DMS53 treated with DMSO at 0.1 percent for 48 hours (cell line): Measurements from ENCODE around the gene PCDHGB7.
"Not testable (repeated sequence)": the region's sequence is repeated elsewhere in the genome, so short reads cannot be mapped to it uniquely, and the experiment has no call there.

Source experiments
- DNase-seq: peaks from one replicate; lab custom pipeline; 2025; ENCODE audit not compliant: unreplicated experiment; lab: John Stamatoyannopoulos, UW

PCDHGB7 gene

DNA sequence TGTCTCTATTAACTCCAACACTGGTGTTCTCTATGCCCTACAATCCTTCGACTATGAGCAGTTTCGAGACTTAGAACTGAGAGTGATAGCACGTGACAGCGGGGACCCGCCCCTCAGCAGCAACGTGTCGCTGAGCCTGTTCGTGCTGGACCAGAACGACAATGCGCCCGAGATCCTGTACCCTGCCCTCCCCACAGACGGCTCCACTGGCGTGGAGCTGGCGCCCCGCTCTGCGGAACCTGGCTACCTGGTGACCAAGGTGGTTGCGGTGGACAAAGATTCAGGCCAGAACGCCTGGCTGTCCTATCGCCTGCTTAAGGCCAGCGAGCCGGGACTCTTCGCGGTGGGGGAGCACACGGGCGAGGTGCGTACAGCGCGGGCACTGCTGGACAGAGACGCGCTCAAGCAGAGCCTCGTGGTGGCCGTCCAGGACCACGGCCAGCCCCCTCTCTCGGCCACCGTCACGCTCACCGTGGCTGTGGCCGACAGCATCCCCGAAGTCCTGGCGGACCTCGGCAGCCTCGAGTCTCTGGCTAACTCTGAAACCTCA is 5.3 kb downstream of the PCDHGB7 start:
- no peak for DNase-seq

DNA sequence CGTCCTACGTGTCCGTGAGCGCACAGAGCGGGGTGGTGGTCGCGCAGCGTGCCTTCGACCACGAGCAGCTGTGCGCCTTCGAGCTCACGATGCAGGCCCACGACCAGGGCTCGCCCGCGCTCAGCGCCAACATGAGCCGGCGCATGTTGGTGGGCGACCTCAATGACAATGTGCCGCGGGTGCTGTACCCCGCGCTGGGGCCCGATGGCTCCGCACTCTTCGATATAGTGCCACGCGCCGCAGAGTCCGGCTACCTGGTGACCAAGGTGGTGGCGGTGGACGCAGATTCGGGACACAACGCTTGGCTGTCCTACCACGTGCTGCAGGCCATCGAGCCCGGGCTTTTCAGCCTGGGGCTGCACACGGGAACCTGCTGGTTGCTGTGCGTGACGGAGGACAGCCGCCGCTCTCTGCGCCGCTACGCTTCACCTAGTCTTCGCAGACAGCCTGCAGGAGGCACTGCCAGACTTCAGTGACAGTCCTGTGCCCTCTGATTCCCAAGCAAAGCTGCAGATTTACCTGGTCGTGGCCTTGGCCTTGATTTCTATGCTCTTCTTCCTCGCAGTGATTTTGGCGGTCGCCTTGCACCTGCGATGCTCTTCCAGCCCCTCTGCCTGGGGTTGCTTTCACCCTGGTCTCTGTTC is 10.4 kb downstream of the PCDHGB7 start:
- no peak for DNase-seq

DNA sequence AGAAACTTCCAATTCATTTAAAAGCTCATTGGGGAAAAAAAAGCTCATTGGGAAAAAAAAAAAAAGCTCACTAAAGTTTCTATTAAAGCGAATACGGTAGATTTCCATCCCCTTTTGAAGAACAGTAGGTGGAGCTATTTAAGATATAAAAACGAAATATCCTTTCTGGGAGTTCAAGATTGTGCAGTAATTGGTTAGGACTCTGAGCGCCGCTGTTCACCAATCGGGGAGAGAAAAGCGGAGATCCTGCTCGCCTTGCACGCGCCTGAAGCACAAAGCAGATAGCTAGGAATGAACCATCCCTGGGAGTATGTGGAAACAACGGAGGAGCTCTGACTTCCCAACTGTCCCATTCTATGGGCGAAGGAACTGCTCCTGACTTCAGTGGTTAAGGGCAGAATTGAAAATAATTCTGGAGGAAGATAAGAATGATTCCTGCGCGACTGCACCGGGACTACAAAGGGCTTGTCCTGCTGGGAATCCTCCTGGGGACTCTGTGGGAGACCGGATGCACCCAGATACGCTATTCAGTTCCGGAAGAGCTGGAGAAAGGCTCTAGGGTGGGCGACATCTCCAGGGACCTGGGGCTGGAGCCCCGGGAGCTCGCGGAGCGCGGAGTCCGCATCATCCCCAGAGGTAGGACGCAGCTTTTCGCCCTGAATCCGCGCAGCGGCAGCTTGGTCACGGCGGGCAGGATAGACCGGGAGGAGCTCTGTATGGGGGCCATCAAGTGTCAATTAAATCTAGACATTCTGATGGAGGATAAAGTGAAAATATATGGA is 13.0 kb downstream of the PCDHGB7 start, which contains the start of gene PCDHGA12:
Gene PCDHGA12 (plus strand): TSS at position 176 of the 782 bp plus-strand sequence. CDS start 253 bp downstream, at position 429.
- DNase-seq = no peak

DNA sequence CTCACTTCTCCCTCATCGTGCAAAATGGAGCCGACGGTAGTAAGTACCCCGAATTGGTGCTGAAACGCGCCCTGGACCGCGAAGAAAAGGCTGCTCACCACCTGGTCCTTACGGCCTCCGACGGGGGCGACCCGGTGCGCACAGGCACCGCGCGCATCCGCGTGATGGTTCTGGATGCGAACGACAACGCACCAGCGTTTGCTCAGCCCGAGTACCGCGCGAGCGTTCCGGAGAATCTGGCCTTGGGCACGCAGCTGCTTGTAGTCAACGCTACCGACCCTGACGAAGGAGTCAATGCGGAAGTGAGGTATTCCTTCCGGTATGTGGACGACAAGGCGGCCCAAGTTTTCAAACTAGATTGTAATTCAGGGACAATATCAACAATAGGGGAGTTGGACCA is 13.8 kb downstream of the PCDHGB7 start:
- DNase-seq = no peak

DNA sequence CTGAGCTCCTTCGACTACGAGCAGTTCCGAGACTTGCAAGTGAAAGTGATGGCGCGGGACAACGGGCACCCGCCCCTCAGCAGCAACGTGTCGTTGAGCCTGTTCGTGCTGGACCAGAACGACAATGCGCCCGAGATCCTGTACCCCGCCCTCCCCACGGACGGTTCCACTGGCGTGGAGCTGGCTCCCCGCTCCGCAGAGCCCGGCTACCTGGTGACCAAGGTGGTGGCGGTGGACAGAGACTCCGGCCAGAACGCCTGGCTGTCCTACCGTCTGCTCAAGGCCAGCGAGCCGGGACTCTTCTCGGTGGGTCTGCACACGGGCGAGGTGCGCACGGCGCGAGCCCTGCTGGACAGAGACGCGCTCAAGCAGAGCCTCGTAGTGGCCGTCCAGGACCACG is 14.8 kb downstream of the PCDHGB7 start:
- not testable (repeated sequence) for DNase-seq

DNA sequence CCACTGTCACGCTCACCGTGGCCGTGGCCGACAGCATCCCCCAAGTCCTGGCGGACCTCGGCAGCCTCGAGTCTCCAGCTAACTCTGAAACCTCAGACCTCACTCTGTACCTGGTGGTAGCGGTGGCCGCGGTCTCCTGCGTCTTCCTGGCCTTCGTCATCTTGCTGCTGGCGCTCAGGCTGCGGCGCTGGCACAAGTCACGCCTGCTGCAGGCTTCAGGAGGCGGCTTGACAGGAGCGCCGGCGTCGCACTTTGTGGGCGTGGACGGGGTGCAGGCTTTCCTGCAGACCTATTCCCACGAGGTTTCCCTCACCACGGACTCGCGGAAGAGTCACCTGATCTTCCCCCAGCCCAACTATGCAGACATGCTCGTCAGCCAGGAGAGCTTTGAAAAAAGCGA is 15.2 kb downstream of the PCDHGB7 start:
- not testable (repeated sequence) for DNase-seq

DNA sequence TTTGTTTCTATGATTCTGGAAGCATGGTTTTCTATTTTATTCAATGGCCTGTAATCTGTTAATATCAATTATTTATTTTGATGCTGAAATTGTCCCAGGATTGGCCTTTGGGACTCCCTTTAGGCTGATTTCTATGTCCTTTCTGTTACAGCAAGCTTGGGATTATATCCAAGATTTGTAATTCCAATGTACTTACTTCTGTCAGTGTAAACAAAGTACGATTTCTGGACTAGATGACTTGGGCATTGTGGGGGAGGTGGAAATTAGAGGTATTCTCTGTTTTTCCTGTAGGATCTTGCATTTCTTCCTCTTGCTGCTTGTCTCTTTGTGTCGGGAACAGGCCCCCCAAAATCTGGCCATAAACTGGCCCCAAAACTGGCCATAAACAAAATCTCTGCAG is 16.5 kb downstream of the PCDHGB7 start:
- no peak for DNase-seq

DNA sequence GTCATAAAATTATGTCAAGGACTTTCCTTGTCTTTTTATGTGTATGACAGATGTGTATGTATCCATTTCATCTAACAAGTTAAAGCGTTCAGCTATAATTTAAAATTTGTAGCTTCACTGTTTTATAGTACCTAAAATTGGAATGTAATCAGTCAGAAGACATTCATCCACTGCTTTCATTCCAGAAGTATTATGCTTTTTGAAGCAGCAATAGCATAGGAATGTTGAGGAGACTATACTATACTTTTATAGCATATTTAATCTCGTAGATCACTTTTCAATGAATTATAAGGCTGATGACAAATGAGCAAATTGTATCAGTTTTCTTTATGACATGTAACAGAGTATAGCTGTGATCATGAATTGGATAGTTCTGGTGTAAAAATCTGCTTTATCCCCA is 19.7 kb downstream of the PCDHGB7 start:
- DNase-seq = no peak

DNA sequence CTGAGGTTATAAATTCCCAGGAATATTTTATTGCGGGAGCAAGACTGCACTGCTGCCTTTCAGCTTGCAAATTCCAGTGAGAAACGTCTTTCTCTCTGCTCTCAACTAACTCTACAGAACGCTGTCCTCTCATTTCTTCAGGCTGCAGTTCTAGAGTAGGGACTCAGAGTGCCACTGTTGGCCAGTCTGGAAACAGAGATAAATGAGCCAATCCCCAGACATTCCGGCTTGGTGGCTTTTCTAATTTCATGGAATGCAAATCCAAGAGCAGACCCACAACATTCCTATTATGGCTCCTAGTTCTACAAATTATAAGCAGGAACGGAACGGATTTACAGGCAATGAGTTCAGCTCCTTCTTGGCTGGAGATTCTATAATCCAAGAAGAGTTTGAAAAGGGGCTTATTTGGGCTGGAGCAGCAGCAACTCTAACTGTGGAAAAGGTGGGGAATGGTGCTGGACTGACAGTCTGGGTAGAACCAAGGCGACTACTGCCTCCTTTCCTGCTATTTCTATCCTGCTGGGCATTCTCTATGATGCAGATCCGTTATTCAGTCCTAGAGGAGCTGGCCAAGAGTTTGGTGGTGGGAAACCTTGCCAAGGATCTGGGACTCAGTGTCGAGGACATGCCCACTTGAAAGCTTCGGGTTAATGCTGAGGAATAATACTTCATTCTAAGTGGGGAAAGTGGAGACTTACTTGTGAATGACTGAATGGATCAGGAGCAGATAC is 22.1 kb downstream of the PCDHGB7 start:
- no peak for DNase-seq

DNA sequence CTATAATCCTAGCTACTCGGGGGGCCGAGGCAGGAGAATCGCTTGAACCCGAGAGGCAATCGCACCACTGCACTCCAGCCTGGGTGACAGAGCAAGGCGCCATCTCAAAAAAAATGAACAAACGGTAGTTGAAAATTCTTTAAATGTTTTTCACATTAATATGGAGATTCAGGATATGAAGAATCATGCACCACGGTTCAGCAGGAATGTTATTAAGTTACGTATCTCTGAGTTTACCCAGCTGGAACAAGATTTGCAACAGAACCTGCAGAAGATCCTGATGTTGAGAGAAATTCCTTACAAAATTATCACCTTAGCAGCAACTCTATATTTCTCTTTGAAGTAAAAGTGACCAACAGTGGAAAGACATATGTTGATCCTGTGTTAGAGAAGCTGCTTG is 22.9 kb downstream of the PCDHGB7 start:
- DNase-seq = no peak

DNA sequence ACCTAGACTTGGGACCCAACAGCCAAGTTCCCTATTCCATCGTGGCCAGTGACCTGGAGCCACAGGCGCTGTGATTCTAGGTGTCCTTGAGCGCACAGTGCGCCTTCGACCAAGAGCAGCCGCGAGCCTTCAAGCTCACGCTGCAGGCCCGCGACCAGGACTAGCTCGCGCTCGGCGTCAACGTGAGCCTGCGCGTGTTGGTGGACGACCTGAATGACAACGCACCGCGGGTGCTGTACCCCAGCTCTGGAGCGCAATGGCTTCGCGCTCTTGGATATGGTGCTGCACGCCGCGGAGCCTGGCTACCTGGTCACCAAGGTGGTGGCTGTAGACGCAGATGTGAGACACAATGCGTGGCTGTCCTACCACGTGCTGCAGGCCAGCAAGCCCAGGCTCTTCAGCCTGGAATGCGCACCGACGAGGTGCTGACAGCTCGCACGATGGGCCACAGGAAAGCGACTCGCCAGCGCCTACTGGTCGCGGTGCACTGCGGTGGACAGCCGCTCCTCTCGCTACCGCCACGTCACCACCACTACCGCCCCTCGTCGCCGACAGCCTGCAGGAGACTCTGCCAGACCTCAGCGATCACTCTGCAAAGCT is 24.2 kb downstream of the PCDHGB7 start:
- DNase-seq = no peak

DNA sequence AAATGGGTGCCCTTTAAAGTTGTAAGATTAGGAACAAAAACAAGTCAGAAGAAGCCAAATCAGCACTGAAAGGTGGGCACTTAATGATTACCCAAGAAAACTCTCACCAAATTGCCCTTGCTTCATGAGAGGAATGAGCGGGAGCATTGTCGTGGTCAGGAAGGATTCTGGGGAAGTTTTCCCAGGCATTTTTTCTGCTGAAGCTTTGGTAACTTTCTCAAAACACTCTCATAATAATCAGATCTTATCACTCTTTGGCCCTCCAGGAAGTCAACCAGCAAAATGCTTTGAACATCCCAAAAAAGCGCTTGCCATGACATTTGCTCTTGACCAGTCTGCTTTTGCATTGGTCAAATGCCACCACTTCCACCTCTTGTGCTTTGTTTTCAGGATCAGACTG is 47.9 kb downstream of the PCDHGB7 start:
- no peak for DNase-seq
